ELR (cell line): ENCODE results near the gene CPNE9.
A peak's percentile ranks its signal among the peaks of the same experiment; 100 is the strongest.

Experiments used
- DNase-seq: peaks from one replicate; pipeline ENCODE4 v3.0.0-alpha.2; 2015; ENCODE audit warnings: low read depth

The CPNE9 gene

GRCh38 chr3:9703736-9704346, at the start of gene CPNE9:
CPNE9 (plus strand) TSS chr3:9703833; CDS start chr3:9703997, 164 bp downstream.
- DNase-seq, result no peak

- DNase-seq, result no peak
Measured at GRCh38 chr3:9659849-9660248, 43.8 kb upstream of the CPNE9 start.

- DNase-seq, result no peak
Measured at GRCh38 chr3:9660972-9661371, 42.7 kb upstream of the CPNE9 start.

- no peak for DNase-seq
Measured at GRCh38 chr3:9664119-9664751, 39.4 kb upstream of the CPNE9 start.

GRCh38 chr3:9666704-9667445, 36.8 kb upstream of the CPNE9 start:
- DNase-seq, result no peak

GRCh38 chr3:9669277-9669676, 34.4 kb upstream of the CPNE9 start:
- no peak for DNase-seq

GRCh38 chr3:9669720-9670432, 33.8 kb upstream of the CPNE9 start:
- no peak for DNase-seq

GRCh38 chr3:9673082-9673481, 30.6 kb upstream of the CPNE9 start:
- DNase-seq, result no peak

GRCh38 chr3:9673752-9674151, 29.9 kb upstream of the CPNE9 start:
- no peak for DNase-seq

- no peak for DNase-seq
Measured at GRCh38 chr3:9675736-9676290, 27.8 kb upstream of the CPNE9 start.

GRCh38 chr3:9676785-9677184, 26.8 kb upstream of the CPNE9 start:
- peak; percentile 37 for DNase-seq

- no peak for DNase-seq
Measured at GRCh38 chr3:9678493-9678892, 25.1 kb upstream of the CPNE9 start.

GRCh38 chr3:9679476-9680080, 24.1 kb upstream of the CPNE9 start:
- DNase-seq, result no peak

- no peak for DNase-seq
Measured at GRCh38 chr3:9681011-9681722, 22.5 kb upstream of the CPNE9 start.

- DNase-seq, result no peak
Measured at GRCh38 chr3:9681723-9682081, 21.9 kb upstream of the CPNE9 start.

- DNase-seq, result no peak
Measured at GRCh38 chr3:9682096-9682495, 21.5 kb upstream of the CPNE9 start.

- DNase-seq, result no peak
Measured at GRCh38 chr3:9683426-9683825, 20.2 kb upstream of the CPNE9 start.

- no peak for DNase-seq
Measured at GRCh38 chr3:9685216-9686049, 18.2 kb upstream of the CPNE9 start.

- DNase-seq, result no peak
Measured at GRCh38 chr3:9686050-9686550, 17.5 kb upstream of the CPNE9 start.

GRCh38 chr3:9686703-9687102, 16.9 kb upstream of the CPNE9 start:
- DNase-seq, result no peak
